ENCODE results near the gene ADAMTS3.

The ADAMTS3 gene

DNA sequence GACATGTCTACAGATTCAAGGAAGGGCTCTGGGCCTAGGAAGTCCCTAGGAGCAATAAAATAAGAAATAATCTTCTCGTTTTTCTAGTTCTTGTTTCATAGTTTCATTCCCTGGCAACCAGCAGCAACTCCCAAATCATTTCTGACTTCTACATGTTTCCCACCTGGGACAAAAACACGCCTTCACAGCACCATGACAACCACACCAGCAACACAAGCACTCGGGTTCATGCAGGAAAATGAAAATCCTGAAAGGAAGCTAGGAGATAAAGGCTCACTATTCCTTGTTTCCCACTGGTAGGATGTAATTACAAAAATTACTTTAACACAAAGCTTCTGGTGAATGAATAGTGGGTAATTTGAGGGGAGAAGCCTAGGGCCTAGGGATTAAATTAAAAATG lies 158.9 kb downstream of the ADAMTS3 start:
- DNase-seq (ENCODE audit: low read depth): no peak

GRCh38 chr4:72408568-72408967 lies 160.5 kb downstream of the ADAMTS3 start:
- no peak for DNase-seq (ENCODE audit: low read depth)

DNA sequence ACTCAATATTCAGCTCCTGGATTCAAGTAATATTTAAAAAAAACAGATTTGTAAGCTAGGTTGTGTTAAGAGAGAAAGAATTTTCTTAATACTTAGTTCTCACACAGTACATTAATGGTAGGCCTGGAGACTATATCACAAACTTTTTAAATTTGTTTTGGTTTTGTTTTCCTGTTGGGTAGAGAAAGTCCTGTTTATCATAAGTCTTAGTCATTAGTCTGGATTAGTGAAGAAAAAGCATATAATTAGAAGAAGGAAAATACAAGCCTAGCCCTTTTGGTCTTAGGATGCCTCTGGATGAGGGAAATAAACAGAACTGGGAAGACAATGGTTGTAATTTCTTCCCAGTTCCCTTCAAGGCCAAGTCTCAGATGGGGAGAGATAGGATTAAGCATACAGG lies 163.6 kb downstream of the ADAMTS3 start:
- no peak for DNase-seq (ENCODE audit: low read depth)

DNA sequence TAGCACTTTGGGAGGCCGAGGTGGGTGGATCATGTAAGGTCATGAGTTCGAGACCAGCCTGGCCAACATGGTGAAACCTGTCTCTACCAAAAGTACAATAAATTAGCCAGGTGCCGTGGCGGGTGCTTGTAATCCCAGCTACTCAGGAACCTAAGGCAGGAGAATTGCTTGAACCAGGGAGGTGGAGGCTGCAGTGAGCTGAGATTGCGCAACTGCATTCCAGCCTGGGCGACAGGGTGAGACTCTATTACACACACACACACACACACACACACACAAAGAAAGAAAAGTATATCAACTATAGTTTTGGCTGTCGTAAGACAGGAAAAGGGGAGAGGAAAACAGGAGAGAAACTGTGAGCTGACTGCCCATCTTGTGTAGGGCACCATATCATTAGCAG lies 171.7 kb downstream of the ADAMTS3 start:
- DNase-seq (ENCODE audit: low read depth): peak; percentile 15

DNA sequence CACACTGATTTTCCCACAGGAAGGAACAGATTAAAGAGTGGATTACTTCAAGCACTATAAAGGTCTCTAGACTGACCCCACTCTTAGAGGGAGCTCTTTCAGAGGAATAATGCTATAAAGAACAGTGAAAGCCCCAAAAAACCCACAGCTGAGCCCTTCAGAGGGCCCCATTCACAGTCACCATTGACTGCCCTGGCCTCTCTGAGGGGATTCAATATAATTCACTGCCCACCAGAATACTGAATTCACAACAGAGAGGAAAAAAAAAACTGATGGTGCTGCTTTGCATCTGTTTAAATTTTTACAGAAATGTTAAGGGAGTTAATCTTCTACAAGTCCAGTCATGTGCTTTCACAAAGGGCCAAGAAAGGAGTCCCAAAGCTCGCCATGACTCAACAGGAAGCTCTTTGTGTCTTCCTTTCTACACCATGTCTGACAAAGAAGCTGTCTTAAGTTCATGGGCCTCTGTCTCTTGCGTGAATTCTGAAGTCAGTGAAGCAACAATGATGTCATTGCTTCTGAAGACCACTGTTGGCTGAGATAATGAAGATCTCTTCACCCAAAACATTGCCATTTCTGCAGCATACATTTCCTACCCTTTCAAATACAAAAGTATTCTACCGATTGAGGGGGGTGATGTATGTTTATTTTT lies 174.9 kb downstream of the ADAMTS3 start:
- no peak for DNase-seq (ENCODE audit: low read depth)

- DNase-seq (ENCODE audit: low read depth): no peak
These were observed 177.7 kb downstream of the ADAMTS3 start for GRCh38 chr4:72391281-72391680.

- peak; percentile 23 for DNase-seq (ENCODE audit: low read depth)
These were observed 178.6 kb downstream of the ADAMTS3 start for GRCh38 chr4:72390409-72390808.

DNA sequence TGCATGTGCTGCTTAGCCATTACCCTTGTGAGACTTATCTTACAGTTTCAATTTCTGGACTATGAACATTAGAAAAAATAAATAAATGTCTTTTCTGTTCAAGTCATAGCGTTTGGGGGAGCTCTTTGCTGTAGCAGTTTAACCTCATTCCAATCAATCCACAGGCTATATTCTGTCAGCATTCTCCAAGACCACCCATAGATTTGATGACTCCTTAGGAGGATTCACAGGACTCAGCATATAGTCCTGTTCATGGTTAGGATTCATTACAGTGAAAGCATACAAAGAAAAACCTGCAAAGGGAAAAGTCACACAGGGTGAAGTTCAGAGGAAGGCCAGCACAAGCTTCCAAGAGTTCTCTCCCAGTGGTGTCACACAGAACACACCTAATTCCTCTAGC lies 180.5 kb downstream of the ADAMTS3 start:
- DNase-seq (ENCODE audit: low read depth): no peak

DNA sequence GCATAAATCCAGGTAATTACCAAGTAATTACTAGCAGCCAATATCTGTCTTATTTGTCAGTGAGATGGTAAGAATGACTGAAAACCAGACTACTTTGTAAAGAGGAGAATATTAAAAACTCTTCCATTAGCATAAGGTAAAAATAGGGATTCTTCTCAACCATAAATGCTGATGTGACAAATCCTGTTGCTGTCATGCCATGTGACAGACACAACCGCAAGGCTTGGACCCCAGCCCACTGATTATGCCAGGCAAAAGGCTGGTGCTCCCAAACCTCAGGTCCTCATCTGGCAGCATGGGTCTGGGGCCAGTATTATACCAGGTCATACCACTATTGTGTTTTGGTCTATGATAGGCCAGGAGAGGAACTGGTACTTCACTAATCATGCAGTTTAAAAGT lies 181.1 kb downstream of the ADAMTS3 start:
- DNase-seq (ENCODE audit: low read depth): no peak

GRCh38 chr4:72383439-72383838 lies 185.6 kb downstream of the ADAMTS3 start:
- no peak for DNase-seq (ENCODE audit: low read depth)

DNA sequence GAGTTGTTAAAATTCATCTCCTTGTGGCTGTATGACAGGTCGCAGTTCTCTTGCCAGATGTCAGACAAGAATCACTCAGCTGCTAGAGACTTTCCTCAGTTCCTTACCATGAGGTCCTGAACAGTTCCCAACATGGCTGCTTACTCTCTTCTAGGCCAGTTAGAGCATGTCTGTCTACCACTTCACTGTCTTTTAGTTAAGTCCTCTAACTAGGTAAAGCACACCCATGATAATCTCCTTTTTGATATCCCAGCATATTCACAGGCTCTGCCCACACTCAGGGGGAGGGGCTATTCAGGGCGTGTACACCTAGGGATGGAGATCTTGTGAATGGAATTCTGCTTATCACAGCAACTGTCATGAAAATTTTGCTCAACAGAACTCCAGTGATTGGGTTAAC lies 190.1 kb downstream of the ADAMTS3 start:
- DNase-seq (ENCODE audit: low read depth): no peak

DNA sequence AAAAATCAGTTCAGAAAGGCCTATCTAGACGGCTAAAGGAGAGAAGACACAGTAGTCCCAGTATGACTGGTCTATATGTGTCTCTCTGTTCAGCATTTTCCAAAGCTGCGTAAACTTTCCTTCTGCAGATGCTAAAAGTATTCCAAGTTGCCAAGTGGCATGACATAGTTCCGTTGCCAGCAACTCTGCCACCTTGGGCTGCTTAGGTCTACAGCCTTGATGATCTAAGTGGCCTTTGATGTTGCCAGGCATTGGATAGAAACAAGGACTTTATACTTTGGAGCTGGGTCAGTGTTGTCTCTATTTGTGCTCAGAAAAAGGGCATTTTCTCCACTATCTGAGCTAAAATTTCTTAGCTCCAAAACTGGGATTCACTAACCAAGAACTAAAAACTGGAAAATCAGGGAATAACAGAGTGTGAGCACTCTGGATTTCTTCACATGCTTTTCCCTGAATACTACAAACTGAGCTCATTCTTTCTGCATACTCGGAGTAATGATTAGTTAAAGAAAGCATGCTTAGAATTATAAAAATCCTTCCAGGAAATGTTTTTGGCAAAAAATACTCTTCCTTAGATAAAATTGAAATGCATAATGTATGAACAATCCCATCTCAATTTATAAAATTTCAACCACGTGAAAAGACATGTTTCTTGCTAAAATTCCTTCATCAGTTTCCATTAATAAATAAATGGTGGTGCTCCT lies 191.4 kb downstream of the ADAMTS3 start:
- DNase-seq (ENCODE audit: low read depth): peak; percentile 30

- DNase-seq (ENCODE audit: low read depth): peak; percentile 54
These were observed 192.1 kb downstream of the ADAMTS3 start for GRCh38 chr4:72376901-72377300.

- peak; percentile 76 for DNase-seq (ENCODE audit: low read depth)
These were observed 193.8 kb downstream of the ADAMTS3 start for GRCh38 chr4:72375073-72375736.

- no peak for DNase-seq (ENCODE audit: low read depth)
These were observed 194.9 kb downstream of the ADAMTS3 start for GRCh38 chr4:72374159-72374558.

DNA sequence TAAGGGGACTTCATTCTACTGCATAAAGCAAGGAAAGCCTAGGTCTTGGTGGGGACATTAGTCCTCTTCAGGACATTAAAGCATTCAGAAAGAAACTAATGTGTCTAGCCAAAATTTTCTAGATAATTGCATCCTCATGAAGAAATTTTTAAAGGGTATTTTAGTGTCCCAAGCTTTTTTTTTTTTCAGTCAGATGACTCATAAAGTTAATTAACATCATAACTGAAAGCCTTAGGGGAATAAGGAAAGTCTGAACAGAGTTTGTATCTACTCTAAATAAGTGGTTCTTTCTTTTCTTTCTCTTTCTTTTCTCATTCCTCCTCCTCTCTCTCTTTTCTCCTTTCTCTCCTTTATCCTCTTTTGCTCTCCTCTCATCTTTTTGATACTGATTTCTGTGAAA lies 202.4 kb downstream of the ADAMTS3 start:
- peak; percentile 32 for DNase-seq (ENCODE audit: low read depth)

DNA sequence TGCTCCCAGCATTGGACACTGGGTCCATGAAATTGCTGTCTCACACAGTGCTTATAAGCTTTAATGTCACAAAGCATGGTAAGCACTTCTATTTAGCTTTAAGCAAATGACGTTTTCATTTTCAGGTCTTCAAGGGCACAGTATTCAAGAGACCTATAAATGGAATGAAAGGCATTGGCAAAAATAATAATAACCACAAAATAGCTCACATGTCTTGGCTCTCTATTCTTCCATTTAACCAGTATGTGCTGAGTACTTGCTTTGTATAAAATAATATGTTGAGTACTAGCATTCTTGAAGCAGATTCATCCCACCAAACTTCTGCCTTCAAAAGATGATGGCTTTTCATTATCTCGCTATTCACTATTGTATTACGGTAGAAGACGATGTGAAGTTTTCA lies 203.0 kb downstream of the ADAMTS3 start:
- no peak for DNase-seq (ENCODE audit: low read depth)

DNA sequence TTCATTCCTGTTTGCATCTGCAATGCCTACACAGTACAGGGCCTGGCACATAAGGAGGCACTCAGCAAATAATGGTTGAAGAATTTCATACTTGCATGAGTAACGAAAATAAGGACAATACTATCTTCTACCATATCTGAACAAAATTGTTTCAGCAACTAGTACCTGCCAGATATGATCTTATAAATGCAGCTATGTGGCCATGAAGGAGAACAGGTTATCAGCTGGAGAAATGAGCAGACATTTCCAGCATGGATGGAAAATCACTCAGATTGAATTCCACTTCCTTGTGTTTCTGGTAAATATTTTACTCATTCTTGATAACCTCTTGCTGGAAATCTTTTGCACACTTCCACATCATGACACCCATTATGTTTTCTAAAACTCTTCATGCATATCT lies 204.0 kb downstream of the ADAMTS3 start:
- no peak for DNase-seq (ENCODE audit: low read depth)

DNA sequence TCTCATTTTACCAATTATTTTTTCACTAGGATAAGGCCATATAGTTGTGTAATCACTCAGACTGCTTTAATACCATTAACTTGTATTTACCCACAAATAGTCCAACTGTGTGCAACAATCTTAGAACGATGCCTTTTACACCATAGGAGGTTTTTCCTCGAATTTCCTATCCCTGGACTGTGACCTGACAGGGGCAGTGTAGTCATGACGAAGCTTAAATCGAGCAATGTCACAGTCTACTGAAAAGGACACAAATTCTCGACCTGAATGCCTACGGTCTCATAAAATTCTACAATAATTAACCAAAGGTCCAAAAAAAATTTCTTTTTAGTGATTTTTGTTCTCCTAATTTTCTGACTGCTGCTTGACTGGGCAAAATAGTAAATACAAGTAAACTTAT lies 208.9 kb downstream of the ADAMTS3 start:
- no peak for DNase-seq (ENCODE audit: low read depth)

DNA sequence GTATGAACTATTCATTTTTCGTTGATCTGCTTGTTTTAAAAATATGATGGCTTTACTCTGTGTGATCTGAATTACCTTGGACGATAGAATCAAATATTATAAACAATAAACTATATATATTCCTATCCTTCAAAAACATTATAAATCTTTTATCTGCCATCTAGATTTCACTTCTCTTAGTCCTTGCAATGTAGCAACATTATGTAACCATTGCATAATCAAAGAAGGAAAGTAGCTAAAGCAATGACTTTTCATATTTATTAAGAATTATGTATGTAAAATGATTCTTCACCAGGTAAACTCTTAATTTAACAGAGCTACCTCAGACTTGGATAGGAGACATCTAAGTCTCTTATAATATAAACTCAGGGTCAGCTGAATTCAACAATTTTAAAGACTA lies 210.5 kb downstream of the ADAMTS3 start:
- no peak for DNase-seq (ENCODE audit: low read depth)

GRCh38 chr4:72357908-72358307 lies 211.1 kb downstream of the ADAMTS3 start:
- DNase-seq (ENCODE audit: low read depth): no peak

DNA sequence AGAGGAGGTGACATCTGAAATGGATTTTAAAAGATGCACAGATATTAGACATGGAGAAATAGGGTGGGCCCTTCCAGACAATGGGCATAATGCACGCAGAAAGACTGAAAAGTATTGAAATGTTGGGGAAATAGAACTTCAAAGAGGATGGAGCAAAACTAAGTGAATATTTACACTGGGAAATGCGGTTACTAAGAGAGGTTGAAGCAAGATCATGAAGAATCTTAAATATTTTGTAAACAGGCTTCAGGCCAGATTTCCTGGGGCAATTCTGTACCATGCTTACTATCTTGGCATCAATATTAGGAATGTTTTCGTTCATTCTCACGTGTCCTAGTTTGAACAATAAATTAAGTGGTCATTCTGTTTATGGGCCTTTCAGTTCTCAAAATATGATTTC lies 216.3 kb downstream of the ADAMTS3 start:
- DNase-seq (ENCODE audit: low read depth): peak; percentile 83

- DNase-seq (ENCODE audit: low read depth): no peak
These were observed 217.5 kb downstream of the ADAMTS3 start for GRCh38 chr4:72351521-72351920.
